Activated CD8-positive, alpha-beta T cell treated with anti-CD3 and anti-CD28 coated beads for 36 hours (primary cell): ENCODE results near the gene UBN1. TPM values are rescaled to one million over a fixed set of nuclear protein-coding genes. Genes with fewer than 3 reads are reported as not detected.

Experiments used
- ATAC-seq: fragments of 200-7000 bp; cut with Tn5 transposase; one replicate; pipeline ENCODE4 v1.10.0; 2021; ENCODE audit warnings: mild to moderate bottlenecking, moderate library complexity
- CTCF ChIA-PET: fragments of 350-600 bp; sonication (Branson Sonifier 250); formaldehyde crosslinking; loops from one replicate; lab custom pipeline; 2021; ENCODE audit warnings: antibody characterized with exemption; lab: Charles Lee
- POLR2A ChIA-PET: fragments of 350-600 bp; sonication (Branson Sonifier 250); formaldehyde crosslinking; loops from one replicate; lab custom pipeline; 2021; ENCODE audit warnings: antibody characterized with exemption; lab: Charles Lee
- DNase-seq: peaks from one replicate; pipeline ENCODE4 v3.0.0-alpha.2; 2020
- H3K27ac Mint-ChIP-seq: one replicate; pipeline ENCODE4 v1.8.0; 2021; ENCODE audit warnings: mild to moderate bottlenecking, mixed read lengths
- H3K27me3 Mint-ChIP-seq: one replicate; pipeline ENCODE4 v1.8.0; 2021; ENCODE audit warnings: mixed read lengths
- H3K36me3 Mint-ChIP-seq: one replicate; pipeline ENCODE4 v1.8.0; 2021; ENCODE audit warnings: low read depth, mixed read lengths
- H3K4me1 Mint-ChIP-seq: one replicate; pipeline ENCODE4 v1.8.0; 2021; ENCODE audit warnings: low read depth, mixed read lengths
- H3K4me3 Mint-ChIP-seq: one replicate; pipeline ENCODE4 v1.8.0; 2021; ENCODE audit warnings: mild to moderate bottlenecking, moderate library complexity, mixed read lengths
- H3K9me3 Mint-ChIP-seq: one replicate; pipeline ENCODE4 v1.8.0; 2021; ENCODE audit warnings: mixed read lengths
- CTCF ChIP-seq: fragments of 200-600 bp; IDR thresholded peaks from one replicate; pipeline ENCODE4 v1.8.0; 2022; ENCODE audit warnings: antibody characterized with exemption, mild to moderate bottlenecking
- intact Hi-C: fragments of 100-400 bp; cut with micrococcal nuclease; formaldehyde crosslinking; loops from one replicate; pipeline ENCODE4 v1.10.0; 2022
- total RNA-seq, 2 experiments: library from RNA; stranded (reverse); gene quantifications; one replicate each; pipeline ENCODE4 v1.2.3, GENCODE V29; 2021

The UBN1 gene
- total RNA-seq, 2 experiments from 2014 or later, result 25.4 to 25.6 TPM

- DNase-seq (peak; percentile 60), ATAC-seq (peak; percentile 8)
- H3K27me3 Mint-ChIP-seq, result no peaks in the 10 kb centered on the region
- intact Hi-C loops, result loop anchor here (10.0 kb wide), 1 partner anchor 83 kb away; the partner anchor contains the start of gene ZNF500
- no peaks in the 10 kb centered on the region for H3K9me3 Mint-ChIP-seq
- peak overlapping the region; percentile 69 for H3K27ac Mint-ChIP-seq
- peak overlapping the region; percentile 79 for H3K4me3 Mint-ChIP-seq
- H3K4me1 Mint-ChIP-seq, result peaks cover 55% of the 10 kb centered on the region
- ChIA-PET CTCF (interaction anchor here (1.2 kb wide), 1 partner anchor 108 kb away, joined by 3 read pairs; no protein-coding TSS in a partner anchor), POLR2A (interaction anchor here (0.8 to 2.5 kb wide), 2 partner anchors 18 to 81 kb away, joined by 3 to 10 read pairs; partner anchors contain the start of gene ZNF500)
- peaks cover 27% of the 10 kb centered on the region for H3K36me3 Mint-ChIP-seq
- TF ChIP-seq CTCF, result no peak
Measured at GRCh38 chr16:4847774-4848587, 700 bp downstream of the UBN1 start.

GRCh38 chr16:4850211-4850610 lies 2.9 kb downstream of the UBN1 start:
- H3K4me3 Mint-ChIP-seq, result peak overlapping the region; percentile 11
- ChIA-PET CTCF (no interaction called here), POLR2A (no interaction called here)
- ATAC-seq (no peak), DNase-seq (no peak)
- H3K9me3 Mint-ChIP-seq, result no peaks in the 10 kb centered on the region
- no peaks in the 10 kb centered on the region for H3K27me3 Mint-ChIP-seq
- H3K27ac Mint-ChIP-seq, result no peak overlapping the region
- intact Hi-C loops, result no loop called here
- no peak for TF ChIP-seq CTCF
- H3K4me1 Mint-ChIP-seq, result peaks cover 49% of the 10 kb centered on the region
- H3K36me3 Mint-ChIP-seq, result peaks cover 24% of the 10 kb centered on the region

GRCh38 chr16:4852221-4852872 lies 5.1 kb downstream of the UBN1 start:
- ChIA-PET CTCF (no interaction called here), POLR2A (no interaction called here)
- H3K36me3 Mint-ChIP-seq, result peaks cover 26% of the 10 kb centered on the region
- H3K9me3 Mint-ChIP-seq, result no peaks in the 10 kb centered on the region
- H3K4me3 Mint-ChIP-seq, result no peak overlapping the region
- intact Hi-C loops, result no loop called here
- ATAC-seq (no peak), DNase-seq (no peak)
- no peaks in the 10 kb centered on the region for H3K27me3 Mint-ChIP-seq
- peaks cover 38% of the 10 kb centered on the region for H3K4me1 Mint-ChIP-seq
- no peak overlapping the region for H3K27ac Mint-ChIP-seq
- no peak for TF ChIP-seq CTCF

- ChIA-PET CTCF (no interaction called here), POLR2A (no interaction called here)
- Mint-ChIP-seq H3K27ac (no peak overlapping the region), H3K4me1 (peaks cover 17% of the 10 kb centered on the region), H3K9me3 (no peaks in the 10 kb centered on the region), H3K4me3 (no peak overlapping the region), H3K27me3 (no peaks in the 10 kb centered on the region), H3K36me3 (peaks cover 38% of the 10 kb centered on the region)
- intact Hi-C loops, result no loop called here
- no peak for TF ChIP-seq CTCF
- no peak for ATAC-seq
- no peak for DNase-seq
Measured at GRCh38 chr16:4855371-4855770, 8.1 kb downstream of the UBN1 start.

GRCh38 chr16:4855804-4856203 lies 8.5 kb downstream of the UBN1 start:
- peaks cover 38% of the 10 kb centered on the region for H3K36me3 Mint-ChIP-seq
- CTCF ChIA-PET, result no interaction called here
- no peak overlapping the region for H3K27ac Mint-ChIP-seq

More at GRCh38 chr16:4855804-4856203, 8.5 kb downstream of the UBN1 start:
- ATAC-seq (no peak), DNase-seq (no peak)
- no peaks in the 10 kb centered on the region for H3K27me3 Mint-ChIP-seq
- intact Hi-C loops, result no loop called here
- no peak for TF ChIP-seq CTCF
- H3K4me1 Mint-ChIP-seq, result peaks cover 14% of the 10 kb centered on the region
- POLR2A ChIA-PET, result no interaction called here
- no peaks in the 10 kb centered on the region for H3K9me3 Mint-ChIP-seq
- H3K4me3 Mint-ChIP-seq, result no peak overlapping the region
